Cerebellar nuclear complex (tissue), 1 donor: Measurements from ENCODE around the gene CHTF8.
"Not testable (repeated sequence)": the region's sequence is repeated elsewhere in the genome, so short reads cannot be mapped to it uniquely, and the experiment has no call there.

Experiments used
- DNase-seq, 2 experiments: peaks; one replicate each; lab custom pipeline; 2025; lab: John Stamatoyannopoulos, UW

CHTF8 gene

GRCh38 chr16:69138608-69139007, 6.2 kb upstream of the CHTF8 start:
- no peak for DNase-seq

GRCh38 chr16:69133373-69133954, 1.1 kb upstream of the CHTF8 start:
- DNase-seq = no peak

- no peak for DNase-seq
Observed at GRCh38 chr16:69131839-69132423, 457 bp downstream of the CHTF8 start.

GRCh38 chr16:69131167-69131838, 1.1 kb downstream of the CHTF8 start:
- no peak for DNase-seq

GRCh38 chr16:69130461-69130860, 1.9 kb downstream of the CHTF8 start:
- no peak for DNase-seq

- DNase-seq = no peak
Observed at GRCh38 chr16:69127966-69128510, 4.3 kb downstream of the CHTF8 start.

GRCh38 chr16:69126801-69127200, 5.6 kb downstream of the CHTF8 start:
- not testable (repeated sequence) for DNase-seq

GRCh38 chr16:69126221-69126620, 6.2 kb downstream of the CHTF8 start:
- DNase-seq = no peak

- not testable (repeated sequence) for DNase-seq
Observed at GRCh38 chr16:69124961-69125360, 7.4 kb downstream of the CHTF8 start.

- not testable (repeated sequence) for DNase-seq
Observed at GRCh38 chr16:69124406-69124805, 8.0 kb downstream of the CHTF8 start.

GRCh38 chr16:69123910-69124309, 8.5 kb downstream of the CHTF8 start:
- peak in 1 of 2 experiments; percentile 39 for DNase-seq

- no peak for DNase-seq
Observed at GRCh38 chr16:69120096-69120664, 12.2 kb downstream of the CHTF8 start.

GRCh38 chr16:69119536-69119935, 12.9 kb downstream of the CHTF8 start:
- no peak for DNase-seq

- DNase-seq = no peak
Observed at GRCh38 chr16:69118994-69119393, 13.4 kb downstream of the CHTF8 start.

GRCh38 chr16:69118468-69118867, 13.9 kb downstream of the CHTF8 start:
- DNase-seq = no peak

- DNase-seq = no peak
Observed at GRCh38 chr16:69116906-69117305, 15.5 kb downstream of the CHTF8 start.

GRCh38 chr16:69116256-69116875, 16.0 kb downstream of the CHTF8 start:
- no peak for DNase-seq

GRCh38 chr16:69115837-69116236, 16.6 kb downstream of the CHTF8 start:
- no peak for DNase-seq

- no peak for DNase-seq
Observed at GRCh38 chr16:69115361-69115760, 17.0 kb downstream of the CHTF8 start.

- DNase-seq = no peak
Observed at GRCh38 chr16:69114976-69115355, 17.4 kb downstream of the CHTF8 start.

- no peak for DNase-seq
Observed at GRCh38 chr16:69114346-69114975, 17.9 kb downstream of the CHTF8 start.

- no peak for DNase-seq
Observed at GRCh38 chr16:69113216-69113615, 19.2 kb downstream of the CHTF8 start.
